H1 (cell line): Measurements from ENCODE around the gene FTCDNL1. TPM values are rescaled to one million over a fixed set of nuclear protein-coding genes. Genes with fewer than 3 reads are reported as not detected.

Source experiments
- RAD21 ChIP-seq, 2 experiments: IDR thresholded peaks in 1 of 2; conservative IDR thresholded peaks in 1 of 2; 2 replicates each; pipeline ENCODE4 v1.6.1; 2011; ENCODE audit warnings: low read depth in 2 of 2, low read length in 2 of 2, improper control_type of control experiment in 1 of 2, inconsistent platforms in 1 of 2, mild to moderate bottlenecking in 1 of 2, moderate library complexity in 1 of 2
- polyA plus RNA-seq, 7 experiments: library from polyadenylated mRNA; depleted of rRNA in 3 of 7; stranded (reverse) in 5 of 7; unstranded in 2 of 7; fragments of >200 nt in 5 of 7; fragments of 200-250 nt in 2 of 7; gene quantifications; 1 replicate in 5 of 7; 2 replicates in 1 of 7; 4 replicates in 1 of 7; pipeline versions ENCODE4 v1.2.1 to v1.2.3, GENCODE V29; 2011 to 2013; ENCODE audit warnings: missing spikeins in 2 of 7, mixed read lengths in 2 of 7
- total RNA-seq: library from RNA; stranded (reverse); fragmentation: NEBNext Ultra II Directional; extraction: Animal tissue kit (Norgen Biotek cat#: 25700); gene quantifications from 2 replicates; pipeline ENCODE4 v1.2.1, GENCODE V29; 2021
- TF ChIP-seq, protein P1 (sequence below): fragments of 300-600 bp; sonication (generic); IDR thresholded peaks from 2 replicates; pipeline ENCODE4 v1.7.1; 2012; ENCODE audit warnings: low read length, moderate library complexity, mild to moderate bottlenecking, inconsistent platforms; ENCODE audit not compliant: insufficient replicate concordance
- TF ChIP-seq, protein P2 (sequence below): IDR thresholded peaks from 2 replicates; pipeline ENCODE4 v1.6.1; 2011; ENCODE audit warnings: low read depth, mild to moderate bottlenecking, low read length; ENCODE audit not compliant: insufficient read depth

The FTCDNL1 gene
- total and polyA plus RNA-seq, 2 of the 8 experiments (the other 6 are each of a cell fraction or from before 2014, with no cell fraction given), result 0.41 to 0.97 TPM

DNA sequence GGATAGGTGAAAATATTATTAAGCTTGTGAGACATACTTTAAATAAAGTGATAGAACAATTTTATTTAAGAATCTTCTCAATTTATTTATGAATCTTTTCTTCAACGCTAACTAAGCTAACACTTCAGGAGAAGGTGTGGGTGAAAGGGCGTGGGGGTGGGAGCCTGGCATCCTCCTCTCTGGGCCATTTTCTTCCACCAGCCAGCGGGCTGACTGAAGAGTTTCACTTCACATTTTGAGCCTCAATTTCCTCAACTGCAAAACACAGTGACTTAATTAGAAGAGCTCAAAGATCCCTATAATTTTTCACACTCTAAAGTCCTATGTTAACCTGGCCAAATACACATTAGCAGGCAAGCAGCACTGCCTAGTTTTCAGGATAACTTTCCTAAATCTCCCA, 94.8 kb downstream of the FTCDNL1 start (continued):
- TF ChIP-seq, protein P1, sequence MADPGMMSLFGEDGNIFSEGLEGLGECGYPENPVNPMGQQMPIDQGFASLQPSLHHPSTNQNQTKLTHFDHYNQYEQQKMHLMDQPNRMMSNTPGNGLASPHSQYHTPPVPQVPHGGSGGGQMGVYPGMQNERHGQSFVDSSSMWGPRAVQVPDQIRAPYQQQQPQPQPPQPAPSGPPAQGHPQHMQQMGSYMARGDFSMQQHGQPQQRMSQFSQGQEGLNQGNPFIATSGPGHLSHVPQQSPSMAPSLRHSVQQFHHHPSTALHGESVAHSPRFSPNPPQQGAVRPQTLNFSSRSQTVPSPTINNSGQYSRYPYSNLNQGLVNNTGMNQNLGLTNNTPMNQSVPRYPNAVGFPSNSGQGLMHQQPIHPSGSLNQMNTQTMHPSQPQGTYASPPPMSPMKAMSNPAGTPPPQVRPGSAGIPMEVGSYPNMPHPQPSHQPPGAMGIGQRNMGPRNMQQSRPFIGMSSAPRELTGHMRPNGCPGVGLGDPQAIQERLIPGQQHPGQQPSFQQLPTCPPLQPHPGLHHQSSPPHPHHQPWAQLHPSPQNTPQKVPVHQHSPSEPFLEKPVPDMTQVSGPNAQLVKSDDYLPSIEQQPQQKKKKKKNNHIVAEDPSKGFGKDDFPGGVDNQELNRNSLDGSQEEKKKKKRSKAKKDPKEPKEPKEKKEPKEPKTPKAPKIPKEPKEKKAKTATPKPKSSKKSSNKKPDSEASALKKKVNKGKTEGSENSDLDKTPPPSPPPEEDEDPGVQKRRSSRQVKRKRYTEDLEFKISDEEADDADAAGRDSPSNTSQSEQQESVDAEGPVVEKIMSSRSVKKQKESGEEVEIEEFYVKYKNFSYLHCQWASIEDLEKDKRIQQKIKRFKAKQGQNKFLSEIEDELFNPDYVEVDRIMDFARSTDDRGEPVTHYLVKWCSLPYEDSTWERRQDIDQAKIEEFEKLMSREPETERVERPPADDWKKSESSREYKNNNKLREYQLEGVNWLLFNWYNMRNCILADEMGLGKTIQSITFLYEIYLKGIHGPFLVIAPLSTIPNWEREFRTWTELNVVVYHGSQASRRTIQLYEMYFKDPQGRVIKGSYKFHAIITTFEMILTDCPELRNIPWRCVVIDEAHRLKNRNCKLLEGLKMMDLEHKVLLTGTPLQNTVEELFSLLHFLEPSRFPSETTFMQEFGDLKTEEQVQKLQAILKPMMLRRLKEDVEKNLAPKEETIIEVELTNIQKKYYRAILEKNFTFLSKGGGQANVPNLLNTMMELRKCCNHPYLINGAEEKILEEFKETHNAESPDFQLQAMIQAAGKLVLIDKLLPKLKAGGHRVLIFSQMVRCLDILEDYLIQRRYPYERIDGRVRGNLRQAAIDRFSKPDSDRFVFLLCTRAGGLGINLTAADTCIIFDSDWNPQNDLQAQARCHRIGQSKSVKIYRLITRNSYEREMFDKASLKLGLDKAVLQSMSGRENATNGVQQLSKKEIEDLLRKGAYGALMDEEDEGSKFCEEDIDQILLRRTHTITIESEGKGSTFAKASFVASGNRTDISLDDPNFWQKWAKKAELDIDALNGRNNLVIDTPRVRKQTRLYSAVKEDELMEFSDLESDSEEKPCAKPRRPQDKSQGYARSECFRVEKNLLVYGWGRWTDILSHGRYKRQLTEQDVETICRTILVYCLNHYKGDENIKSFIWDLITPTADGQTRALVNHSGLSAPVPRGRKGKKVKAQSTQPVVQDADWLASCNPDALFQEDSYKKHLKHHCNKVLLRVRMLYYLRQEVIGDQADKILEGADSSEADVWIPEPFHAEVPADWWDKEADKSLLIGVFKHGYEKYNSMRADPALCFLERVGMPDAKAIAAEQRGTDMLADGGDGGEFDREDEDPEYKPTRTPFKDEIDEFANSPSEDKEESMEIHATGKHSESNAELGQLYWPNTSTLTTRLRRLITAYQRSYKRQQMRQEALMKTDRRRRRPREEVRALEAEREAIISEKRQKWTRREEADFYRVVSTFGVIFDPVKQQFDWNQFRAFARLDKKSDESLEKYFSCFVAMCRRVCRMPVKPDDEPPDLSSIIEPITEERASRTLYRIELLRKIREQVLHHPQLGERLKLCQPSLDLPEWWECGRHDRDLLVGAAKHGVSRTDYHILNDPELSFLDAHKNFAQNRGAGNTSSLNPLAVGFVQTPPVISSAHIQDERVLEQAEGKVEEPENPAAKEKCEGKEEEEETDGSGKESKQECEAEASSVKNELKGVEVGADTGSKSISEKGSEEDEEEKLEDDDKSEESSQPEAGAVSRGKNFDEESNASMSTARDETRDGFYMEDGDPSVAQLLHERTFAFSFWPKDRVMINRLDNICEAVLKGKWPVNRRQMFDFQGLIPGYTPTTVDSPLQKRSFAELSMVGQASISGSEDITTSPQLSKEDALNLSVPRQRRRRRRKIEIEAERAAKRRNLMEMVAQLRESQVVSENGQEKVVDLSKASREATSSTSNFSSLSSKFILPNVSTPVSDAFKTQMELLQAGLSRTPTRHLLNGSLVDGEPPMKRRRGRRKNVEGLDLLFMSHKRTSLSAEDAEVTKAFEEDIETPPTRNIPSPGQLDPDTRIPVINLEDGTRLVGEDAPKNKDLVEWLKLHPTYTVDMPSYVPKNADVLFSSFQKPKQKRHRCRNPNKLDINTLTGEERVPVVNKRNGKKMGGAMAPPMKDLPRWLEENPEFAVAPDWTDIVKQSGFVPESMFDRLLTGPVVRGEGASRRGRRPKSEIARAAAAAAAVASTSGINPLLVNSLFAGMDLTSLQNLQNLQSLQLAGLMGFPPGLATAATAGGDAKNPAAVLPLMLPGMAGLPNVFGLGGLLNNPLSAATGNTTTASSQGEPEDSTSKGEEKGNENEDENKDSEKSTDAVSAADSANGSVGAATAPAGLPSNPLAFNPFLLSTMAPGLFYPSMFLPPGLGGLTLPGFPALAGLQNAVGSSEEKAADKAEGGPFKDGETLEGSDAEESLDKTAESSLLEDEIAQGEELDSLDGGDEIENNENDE, result no peak
- TF ChIP-seq, protein P2, sequence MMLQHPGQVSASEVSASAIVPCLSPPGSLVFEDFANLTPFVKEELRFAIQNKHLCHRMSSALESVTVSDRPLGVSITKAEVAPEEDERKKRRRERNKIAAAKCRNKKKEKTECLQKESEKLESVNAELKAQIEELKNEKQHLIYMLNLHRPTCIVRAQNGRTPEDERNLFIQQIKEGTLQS, result no peak
- no peak for TF ChIP-seq RAD21 (IDR thresholded peaks at IDR 0.05 in 1 of 2, conservative IDR thresholded peaks at IDR 0.05 in 1 of 2; ENCODE audit: low read depth in 2 of 2, low read length in 2 of 2)
